Mesothelial cell of epicardium (in vitro differentiated cells): ENCODE data around the gene UGT1A9. TPM values are rescaled to one million over a fixed set of nuclear protein-coding genes. Genes with fewer than 3 reads are reported as not detected.

Source experiments
- DNase-seq, 2 experiments: peaks; one replicate each; pipeline ENCODE4 v3.0.0; 2021; ENCODE audit warnings: low spot score in 2 of 2; ENCODE audit not compliant: unreplicated experiment in 2 of 2
- H3K27ac Mint-ChIP-seq: 2 replicates; pipeline ENCODE4 v1.8.0; 2021; ENCODE audit warnings: mixed read lengths
- H3K27me3 Mint-ChIP-seq: 2 replicates; pipeline ENCODE4 v1.8.0; 2021; ENCODE audit warnings: low read depth, mixed read lengths
- H3K36me3 Mint-ChIP-seq: 2 replicates; pipeline ENCODE4 v1.8.0; 2021; ENCODE audit warnings: mixed read lengths
- H3K4me1 Mint-ChIP-seq: 2 replicates; pipeline ENCODE4 v1.8.0; 2021; ENCODE audit warnings: mixed read lengths
- H3K4me3 Mint-ChIP-seq: 2 replicates; pipeline ENCODE4 v1.8.0; 2021; ENCODE audit warnings: mild to moderate bottlenecking, moderate library complexity, mixed read lengths
- H3K9me3 Mint-ChIP-seq: 2 replicates; pipeline ENCODE4 v1.8.0; 2021; ENCODE audit warnings: mixed read lengths
- total RNA-seq: library from RNA; stranded (reverse); gene quantifications from 3 replicates; pipeline ENCODE4 v1.2.1, GENCODE V29; 2021
- TF ChIP-seq, protein P1 (sequence below): fragments of 200-600 bp; sonication (generic); IDR thresholded peaks from one replicate; pipeline ENCODE4 v1.5.0; 2021; ENCODE audit warnings: antibody characterized with exemption; ENCODE audit not compliant: unreplicated experiment

UGT1A9 gene
- total RNA-seq, 1 donor from 2014 or later: not detected

DNA sequence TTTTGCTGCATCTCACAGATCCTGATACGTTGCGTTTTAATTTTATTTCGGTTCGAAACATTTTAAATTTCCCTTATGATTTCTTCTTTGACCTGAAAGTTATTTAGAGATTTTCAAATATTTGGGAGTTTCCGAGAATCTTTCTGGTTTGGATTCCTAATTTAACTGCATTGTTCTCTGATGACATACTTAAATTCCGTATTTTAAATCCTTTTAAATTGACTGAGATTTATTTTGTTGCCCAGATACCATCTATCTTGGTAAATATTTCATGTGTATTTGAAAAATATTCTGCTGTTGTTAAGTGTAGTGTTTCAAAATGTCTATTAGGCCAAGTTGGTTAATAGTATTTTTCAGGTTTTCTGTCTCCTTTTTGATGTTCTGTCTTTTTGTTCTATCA is 144.2 kb downstream of the UGT1A9 start:
- Mint-ChIP-seq H3K27me3 (peaks cover 20% of the 10 kb centered on the region), H3K4me1 (peaks cover 18% of the 10 kb centered on the region), H3K4me3 (no peak overlapping the region), H3K9me3 (peaks cover 15% of the 10 kb centered on the region), H3K27ac (no peak overlapping the region), H3K36me3 (peaks cover 3% of the 10 kb centered on the region)
- TF ChIP-seq, protein P1, sequence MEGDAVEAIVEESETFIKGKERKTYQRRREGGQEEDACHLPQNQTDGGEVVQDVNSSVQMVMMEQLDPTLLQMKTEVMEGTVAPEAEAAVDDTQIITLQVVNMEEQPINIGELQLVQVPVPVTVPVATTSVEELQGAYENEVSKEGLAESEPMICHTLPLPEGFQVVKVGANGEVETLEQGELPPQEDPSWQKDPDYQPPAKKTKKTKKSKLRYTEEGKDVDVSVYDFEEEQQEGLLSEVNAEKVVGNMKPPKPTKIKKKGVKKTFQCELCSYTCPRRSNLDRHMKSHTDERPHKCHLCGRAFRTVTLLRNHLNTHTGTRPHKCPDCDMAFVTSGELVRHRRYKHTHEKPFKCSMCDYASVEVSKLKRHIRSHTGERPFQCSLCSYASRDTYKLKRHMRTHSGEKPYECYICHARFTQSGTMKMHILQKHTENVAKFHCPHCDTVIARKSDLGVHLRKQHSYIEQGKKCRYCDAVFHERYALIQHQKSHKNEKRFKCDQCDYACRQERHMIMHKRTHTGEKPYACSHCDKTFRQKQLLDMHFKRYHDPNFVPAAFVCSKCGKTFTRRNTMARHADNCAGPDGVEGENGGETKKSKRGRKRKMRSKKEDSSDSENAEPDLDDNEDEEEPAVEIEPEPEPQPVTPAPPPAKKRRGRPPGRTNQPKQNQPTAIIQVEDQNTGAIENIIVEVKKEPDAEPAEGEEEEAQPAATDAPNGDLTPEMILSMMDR: no peak
- no peak for DNase-seq

DNA sequence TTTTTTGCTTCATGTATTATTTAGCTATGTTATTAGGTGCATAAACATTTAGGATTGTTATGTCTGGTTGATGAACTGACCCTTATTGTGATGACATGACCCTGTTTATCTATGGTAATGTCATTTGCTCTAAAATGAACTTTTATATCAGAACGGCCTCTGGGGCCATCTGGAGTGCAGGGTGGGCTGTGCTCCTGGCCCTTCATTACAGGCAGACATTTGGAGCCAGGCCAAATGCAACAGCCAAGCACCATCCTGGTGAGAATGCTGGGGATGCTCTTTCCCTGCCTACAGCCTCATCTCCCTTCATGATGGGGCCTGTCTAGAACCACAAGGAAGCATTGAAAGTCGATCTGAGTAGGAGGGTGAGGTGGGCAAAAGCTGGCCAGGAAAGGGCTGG is 144.6 kb downstream of the UGT1A9 start:
- H3K9me3 Mint-ChIP-seq: peaks cover 15% of the 10 kb centered on the region
- peaks cover 3% of the 10 kb centered on the region for H3K36me3 Mint-ChIP-seq
- H3K4me1 Mint-ChIP-seq: peaks cover 18% of the 10 kb centered on the region
- H3K4me3 Mint-ChIP-seq: no peak overlapping the region
- TF ChIP-seq, protein P1: no peak
- H3K27me3 Mint-ChIP-seq: peaks cover 16% of the 10 kb centered on the region
- H3K27ac Mint-ChIP-seq: peak overlapping the region; percentile 83
- DNase-seq: no peak

DNA sequence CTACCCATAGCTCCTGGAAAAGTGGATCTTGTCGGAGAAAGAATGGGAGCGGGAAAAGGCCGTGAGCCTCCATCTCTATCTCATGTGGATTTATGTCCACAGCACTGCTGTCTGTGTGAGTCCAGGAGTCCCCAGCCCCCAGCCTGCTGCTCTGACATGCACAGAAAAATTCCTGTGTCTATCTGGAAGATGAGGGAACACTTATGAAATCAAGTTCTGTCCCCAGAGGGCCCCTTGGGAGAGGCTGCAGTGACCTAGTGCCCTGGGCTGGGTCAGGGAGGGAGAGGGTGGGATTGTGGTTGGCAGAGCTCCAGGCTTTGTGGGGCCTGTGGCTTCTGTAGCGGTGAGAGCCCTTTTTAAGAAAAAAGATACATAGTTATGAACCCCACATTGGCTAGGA is 145.1 kb downstream of the UGT1A9 start:
- peak overlapping the region; percentile 83 for H3K27ac Mint-ChIP-seq

DNA sequence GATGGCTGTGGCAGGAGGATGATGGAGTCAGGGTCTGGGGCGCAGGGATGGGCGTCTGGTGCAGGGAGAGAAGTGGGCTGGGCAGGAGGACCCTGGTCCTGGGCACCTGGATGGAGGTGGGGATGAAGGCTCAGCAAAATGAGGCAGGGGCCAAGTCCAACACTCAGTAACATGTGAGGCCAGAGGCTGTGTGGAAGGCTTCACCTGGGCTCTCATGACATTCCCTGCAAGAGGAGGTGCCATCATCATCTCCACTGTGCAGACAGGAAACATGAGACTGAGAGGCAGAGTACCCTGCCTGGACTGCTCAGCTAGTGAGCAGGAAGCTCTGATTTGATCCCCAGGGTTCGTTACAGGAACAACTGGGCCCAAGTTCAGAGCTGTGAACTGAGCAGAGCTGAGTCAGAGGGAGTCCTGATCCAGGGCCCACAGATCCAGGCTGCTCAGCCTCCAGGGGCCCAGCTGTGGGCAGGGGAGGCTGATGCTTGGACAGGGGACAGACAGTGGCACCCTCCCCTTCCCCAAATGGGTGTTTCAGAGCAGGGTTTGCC is 145.7 kb downstream of the UGT1A9 start:
- H3K4me1 Mint-ChIP-seq: peaks cover 18% of the 10 kb centered on the region
- TF ChIP-seq, protein P1: no peak
- no peak overlapping the region for H3K4me3 Mint-ChIP-seq
- H3K36me3 Mint-ChIP-seq: peaks cover 3% of the 10 kb centered on the region
- peaks cover 9% of the 10 kb centered on the region for H3K27me3 Mint-ChIP-seq
- peak overlapping the region; percentile 57 for H3K27ac Mint-ChIP-seq
- peaks cover 15% of the 10 kb centered on the region for H3K9me3 Mint-ChIP-seq
- peak in 1 of 2 experiments; percentile 6 for DNase-seq

More for the DNA sequence above, 145.1 kb downstream of the UGT1A9 start:
- peaks cover 14% of the 10 kb centered on the region for H3K27me3 Mint-ChIP-seq
- DNase-seq: no peak
- TF ChIP-seq, protein P1: no peak
- peaks cover 18% of the 10 kb centered on the region for H3K4me1 Mint-ChIP-seq
- H3K36me3 Mint-ChIP-seq: peaks cover 3% of the 10 kb centered on the region
- peaks cover 15% of the 10 kb centered on the region for H3K9me3 Mint-ChIP-seq
- no peak overlapping the region for H3K4me3 Mint-ChIP-seq

DNA sequence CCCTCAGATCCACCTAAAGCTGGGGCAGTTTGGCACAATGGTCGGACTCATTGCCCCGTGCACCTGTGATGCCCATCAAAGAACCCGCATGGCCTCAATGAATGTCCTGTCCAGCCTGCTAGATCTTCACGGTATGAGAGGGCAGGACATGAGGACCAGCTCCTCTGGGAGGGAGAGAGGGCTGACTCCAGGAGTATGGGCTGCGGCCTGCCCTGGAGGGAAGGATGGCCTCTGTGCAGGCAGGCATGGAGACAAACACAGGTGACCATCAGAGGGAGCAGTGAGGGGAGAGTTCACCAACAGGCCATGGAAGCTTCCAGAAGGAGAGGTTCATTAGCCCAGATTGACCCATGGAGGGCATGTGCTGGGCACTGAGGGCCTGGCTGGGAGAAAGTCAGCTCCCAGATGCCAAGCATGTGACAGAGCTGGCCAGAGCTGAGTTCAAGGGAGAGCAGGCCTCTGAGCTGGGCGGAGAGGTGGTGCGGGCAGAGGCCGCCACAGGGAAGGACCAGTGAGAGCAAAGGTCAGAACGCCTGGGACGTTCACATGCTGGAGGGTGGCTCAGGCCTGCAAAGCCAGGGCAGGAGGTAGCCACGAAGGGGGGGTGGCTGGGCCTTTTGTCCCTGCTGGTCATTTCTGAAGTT is 146.4 kb downstream of the UGT1A9 start:
- peaks cover 15% of the 10 kb centered on the region for H3K9me3 Mint-ChIP-seq
- no peak overlapping the region for H3K4me3 Mint-ChIP-seq
- peak in 1 of 2 experiments; percentile 24 for DNase-seq
- TF ChIP-seq, protein P1: no peak
- H3K4me1 Mint-ChIP-seq: peaks cover 18% of the 10 kb centered on the region
- H3K36me3 Mint-ChIP-seq: peaks cover 3% of the 10 kb centered on the region
- peaks cover 7% of the 10 kb centered on the region for H3K27me3 Mint-ChIP-seq
- H3K27ac Mint-ChIP-seq: no peak overlapping the region
